GM06990 (cell line): Measurements from ENCODE around the gene DNAH9.
A peak's percentile ranks its signal among the peaks of the same experiment; 100 is the strongest.

ENCODE experiments used
- DNase-seq: peaks from one replicate; pipeline ENCODE4 v3.0.0-alpha.2; 2011; ENCODE audit not compliant: insufficient read length; ENCODE audit errors: extremely low read depth
- H3K27me3 ChIP-seq: replicated peaks from 2 replicates; pipeline ENCODE4 v1.6.0; 2011; ENCODE audit warnings: low read length; ENCODE audit not compliant: control insufficient read depth, insufficient read depth
- H3K36me3 ChIP-seq: 2 replicates; pipeline ENCODE4 v1.5.1; 2011; ENCODE audit warnings: low read length; ENCODE audit not compliant: control insufficient read depth, insufficient read depth
- H3K4me3 ChIP-seq: replicated peaks from 2 replicates; pipeline ENCODE4 v1.5.1; 2011; ENCODE audit warnings: low read depth, mild to moderate bottlenecking, control low read depth, low read length
- CTCF ChIP-seq: IDR thresholded peaks from 2 replicates; pipeline ENCODE4 v1.5.1; 2011; ENCODE audit warnings: low read length, control low read depth, mild to moderate bottlenecking, inconsistent platforms; ENCODE audit not compliant: insufficient read depth, poor library complexity, severe bottlenecking

Gene DNAH9

DNA sequence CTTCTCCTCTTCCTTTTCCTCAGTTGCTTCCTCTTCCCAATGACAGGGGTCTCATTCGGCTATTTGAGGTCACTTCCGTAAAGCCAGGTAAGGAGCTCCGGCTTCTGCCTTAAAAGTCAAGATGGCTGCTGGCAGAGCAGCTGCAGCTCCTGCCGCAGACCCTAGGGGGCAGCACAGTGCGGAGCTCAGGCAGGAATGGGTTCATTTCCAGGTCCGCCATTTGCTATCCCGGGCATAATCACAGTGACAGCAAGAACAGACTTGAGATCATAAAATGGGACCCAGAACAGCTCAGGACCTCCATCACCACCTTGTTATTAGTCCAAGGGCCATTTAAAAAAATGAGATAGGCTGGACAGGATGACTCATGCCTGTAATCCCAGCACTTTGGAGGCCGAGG is 199.5 kb downstream of the DNAH9 start:
- no peak for DNase-seq
- H3K4me3 ChIP-seq, result no peak overlapping the region
- H3K27me3 ChIP-seq, result no peaks in the 10 kb centered on the region
- no peaks in the 10 kb centered on the region for H3K36me3 ChIP-seq
- peak; percentile 15 for TF ChIP-seq CTCF

- Histone ChIP-seq H3K36me3 (no peaks in the 10 kb centered on the region), H3K27me3 (no peaks in the 10 kb centered on the region), H3K4me3 (no peak overlapping the region)
- TF ChIP-seq CTCF, result no peak
- no peak for DNase-seq
Observed at GRCh38 chr17:11803231-11803969, 205.1 kb downstream of the DNAH9 start.

- no peak for TF ChIP-seq CTCF
- Histone ChIP-seq H3K36me3 (no peaks in the 10 kb centered on the region), H3K27me3 (no peaks in the 10 kb centered on the region), H3K4me3 (no peak overlapping the region)
- DNase-seq, result no peak
Observed at GRCh38 chr17:11805138-11805537, 206.9 kb downstream of the DNAH9 start.

- H3K4me3 ChIP-seq, result no peak overlapping the region
- H3K36me3 ChIP-seq, result no peaks in the 10 kb centered on the region
- H3K27me3 ChIP-seq, result no peaks in the 10 kb centered on the region
- TF ChIP-seq CTCF, result no peak
- no peak for DNase-seq
Observed at GRCh38 chr17:11805952-11806351, 207.7 kb downstream of the DNAH9 start.

- no peak for TF ChIP-seq CTCF
- H3K36me3 ChIP-seq, result no peaks in the 10 kb centered on the region
Observed at GRCh38 chr17:11807606-11808005, 209.3 kb downstream of the DNAH9 start.

DNA sequence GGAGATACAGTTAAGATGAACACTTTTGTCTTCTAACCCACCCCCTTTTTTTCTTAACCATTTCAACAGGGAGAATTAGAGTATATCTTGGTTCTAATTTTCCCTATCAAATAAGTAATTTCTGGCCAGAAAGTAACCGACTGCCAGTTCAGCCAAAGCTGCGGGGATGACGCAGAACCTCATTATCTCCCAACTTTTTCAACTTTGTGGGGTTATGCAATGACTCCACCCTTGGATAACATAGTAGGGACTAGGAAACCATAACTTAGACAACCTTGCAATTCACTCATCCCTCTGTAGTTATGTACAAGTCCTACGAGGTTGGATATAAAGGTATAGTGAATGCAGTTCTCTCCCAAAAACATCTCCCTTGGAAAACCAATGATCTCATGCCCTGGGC is 215.0 kb downstream of the DNAH9 start:
- Histone ChIP-seq H3K36me3 (no peaks in the 10 kb centered on the region), H3K27me3 (no peaks in the 10 kb centered on the region), H3K4me3 (no peak overlapping the region)
- no peak for TF ChIP-seq CTCF
- DNase-seq, result no peak

More at GRCh38 chr17:11807606-11808005, 209.3 kb downstream of the DNAH9 start:
- no peak for DNase-seq
- Histone ChIP-seq H3K27me3 (no peaks in the 10 kb centered on the region), H3K4me3 (no peak overlapping the region)
